Measurements from ENCODE around the gene PRG2. TPM values are rescaled to one million over a fixed set of nuclear protein-coding genes. Genes with fewer than 3 reads are reported as not detected.

Gene PRG2
- total RNA-seq, 1 experiment from 2014 or later, result 0.57 TPM

- no peak overlapping the region for H3K27ac Mint-ChIP-seq
- H3K27me3 Mint-ChIP-seq (ENCODE audit: low read depth), result peaks cover 39% of the 10 kb centered on the region
- no peaks in the 10 kb centered on the region for H3K9me3 Mint-ChIP-seq
- H3K4me3 Mint-ChIP-seq, result no peak overlapping the region
- peaks cover 24% of the 10 kb centered on the region for H3K4me1 Mint-ChIP-seq
- DNase-seq (ENCODE audit: low spot score), result no peak
- ChIA-PET POLR2A (no interaction called here), CTCF (interaction anchor here (0.6 to 1.9 kb wide), 7 partner anchors 30 to 84 kb away, joined by 3 to 20 read pairs (median 4); partner anchors contain the start of gene RTN4RL2)
- H3K36me3 Mint-ChIP-seq, result peaks cover 3% of the 10 kb centered on the region; the same call in 1 of the 2 replicates
- ATAC-seq, result no peak
- TF ChIP-seq CREM (CRISPR knock-in tag; IDR thresholded peaks at IDR 0.05) (no peak), ATF1 (CRISPR knock-in tag; IDR thresholded peaks at IDR 0.05) (no peak), USF2 (CRISPR knock-in tag; IDR thresholded peaks at IDR 0.05) (no peak), JUN (CRISPR knock-in tag; IDR thresholded peaks at IDR 0.05) (no peak), JAZF1 (CRISPR knock-in tag; IDR thresholded peaks at IDR 0.05) (no peak), ZNF263 (CRISPR knock-in tag; IDR thresholded peaks at IDR 0.05; ENCODE audit: low read depth) (no peak), ATF6 (CRISPR knock-in tag; IDR thresholded peaks at IDR 0.05) (no peak), FOXJ3 (CRISPR knock-in tag; IDR thresholded peaks at IDR 0.05; ENCODE audit: borderline replicate concordance) (no peak), ZNF396 (CRISPR knock-in tag; IDR thresholded peaks at IDR 0.05; ENCODE audit: borderline replicate concordance) (no peak), NR1H2 (CRISPR knock-in tag; IDR thresholded peaks at IDR 0.05) (no peak), ATF3 (CRISPR knock-in tag; conservative IDR thresholded peaks at IDR 0.05) (no peak), MXD4 (CRISPR knock-in tag; IDR thresholded peaks at IDR 0.05; ENCODE audit: borderline replicate concordance) (no peak), ZNF425 (CRISPR knock-in tag; conservative IDR thresholded peaks at IDR 0.05) (no peak), NFE2L1 (CRISPR knock-in tag; IDR thresholded peaks at IDR 0.05) (no peak), AR (CRISPR knock-in tag; IDR thresholded peaks at IDR 0.05) (no peak), STAT6 (CRISPR knock-in tag; conservative IDR thresholded peaks at IDR 0.05; ENCODE audit: low read depth) (no peak), ZNF423 (CRISPR knock-in tag; IDR thresholded peaks at IDR 0.05) (no peak), ZNF416 (CRISPR knock-in tag; IDR thresholded peaks at IDR 0.05) (no peak)
Measured at GRCh38 chr11:57429946-57430345, 39.5 kb upstream of the PRG2 start.

Measured in WTC11 (cell line).